HG03280 (cell line): Measurements from ENCODE around the gene MRTFB.
A peak's percentile ranks its signal among the peaks of the same experiment; 100 is the strongest.

ENCODE experiments used
- ATAC-seq: cut with Tn5 transposase; IDR thresholded peaks from one replicate; pipeline ENCODE4 v1.9.1; 2021; ENCODE audit warnings: mild to moderate bottlenecking, moderate library complexity; ENCODE audit not compliant: unreplicated experiment

The MRTFB gene

GRCh38 chr16:14304891-14305460 lies 233.9 kb downstream of the MRTFB start:
- no peak for ATAC-seq

- ATAC-seq, result no peak
Observed at GRCh38 chr16:14306485-14307058, 235.5 kb downstream of the MRTFB start.

GRCh38 chr16:14307059-14307526 lies 236.0 kb downstream of the MRTFB start:
- ATAC-seq, result no peak

GRCh38 chr16:14307527-14308367 lies 236.6 kb downstream of the MRTFB start:
- no peak for ATAC-seq

GRCh38 chr16:14308368-14308723 lies 237.2 kb downstream of the MRTFB start:
- no peak for ATAC-seq

GRCh38 chr16:14309001-14309886 lies 238.1 kb downstream of the MRTFB start:
- ATAC-seq, result no peak

GRCh38 chr16:14309906-14310305 lies 238.8 kb downstream of the MRTFB start:
- no peak for ATAC-seq

- ATAC-seq, result peak; percentile 43
Observed at GRCh38 chr16:14310519-14310991, 239.4 kb downstream of the MRTFB start.

GRCh38 chr16:14314116-14314515 lies 243.0 kb downstream of the MRTFB start:
- no peak for ATAC-seq

GRCh38 chr16:14315683-14316320 lies 244.7 kb downstream of the MRTFB start:
- ATAC-seq, result no peak
